Neural progenitor cell (in vitro differentiated cells): Measurements from ENCODE around the gene KCNJ9.

Experiments used
- CTCF ChIP-seq: fragments of 200-600 bp; sonication (generic); IDR thresholded peaks from 2 replicates; pipeline ENCODE4 v1.5.1; 2017; ENCODE audit warnings: antibody characterized with exemption, mild to moderate bottlenecking
- EZH2 ChIP-seq: fragments of 200-600 bp; sonication (generic); IDR thresholded peaks from 2 replicates; pipeline ENCODE4 v1.6.1; 2017; ENCODE audit warnings: antibody characterized with exemption, mild to moderate bottlenecking, moderate library complexity
- EZH2phosphoT487 ChIP-seq: fragments of 200-600 bp; sonication (generic); IDR thresholded peaks from 2 replicates; pipeline ENCODE4 v1.6.1; 2017; ENCODE audit warnings: antibody characterized with exemption

GRCh38 chr1:160124705-160125478 is 43.6 kb downstream of the KCNJ9 start:
- TF ChIP-seq CTCF (peak; percentile 27), EZH2phosphoT487 (no peak), EZH2 (no peak)
